NB4 (cell line): ENCODE data around the gene SPNS3.

Source experiments
- DNase-seq: peaks from one replicate; pipeline ENCODE4 v3.0.0; 2010; ENCODE audit warnings: low read depth
- H3K4me3 ChIP-seq: one replicate; pipeline ENCODE4 v1.5.1; 2011; ENCODE audit warnings: mild to moderate bottlenecking, low read depth, low read length, moderate library complexity
- MYC ChIP-seq: IDR thresholded peaks from 2 replicates; pipeline ENCODE4 v1.6.1; 2011; ENCODE audit warnings: low read depth, low read length
- POLR2A ChIP-seq: IDR thresholded peaks from 2 replicates; pipeline ENCODE4 v1.6.1; 2011; ENCODE audit warnings: mild to moderate bottlenecking; ENCODE audit not compliant: insufficient read length; ENCODE audit errors: extremely low read depth
- TF ChIP-seq, protein P1 (sequence below): IDR thresholded peaks from 2 replicates; pipeline ENCODE4 v1.6.1; 2011; ENCODE audit warnings: low read depth, low read length
- TF ChIP-seq, protein P2 (sequence below): IDR thresholded peaks from one replicate; pipeline ENCODE4 v1.5.1; 2012; ENCODE audit warnings: low read depth, low read length

Gene SPNS3

DNA sequence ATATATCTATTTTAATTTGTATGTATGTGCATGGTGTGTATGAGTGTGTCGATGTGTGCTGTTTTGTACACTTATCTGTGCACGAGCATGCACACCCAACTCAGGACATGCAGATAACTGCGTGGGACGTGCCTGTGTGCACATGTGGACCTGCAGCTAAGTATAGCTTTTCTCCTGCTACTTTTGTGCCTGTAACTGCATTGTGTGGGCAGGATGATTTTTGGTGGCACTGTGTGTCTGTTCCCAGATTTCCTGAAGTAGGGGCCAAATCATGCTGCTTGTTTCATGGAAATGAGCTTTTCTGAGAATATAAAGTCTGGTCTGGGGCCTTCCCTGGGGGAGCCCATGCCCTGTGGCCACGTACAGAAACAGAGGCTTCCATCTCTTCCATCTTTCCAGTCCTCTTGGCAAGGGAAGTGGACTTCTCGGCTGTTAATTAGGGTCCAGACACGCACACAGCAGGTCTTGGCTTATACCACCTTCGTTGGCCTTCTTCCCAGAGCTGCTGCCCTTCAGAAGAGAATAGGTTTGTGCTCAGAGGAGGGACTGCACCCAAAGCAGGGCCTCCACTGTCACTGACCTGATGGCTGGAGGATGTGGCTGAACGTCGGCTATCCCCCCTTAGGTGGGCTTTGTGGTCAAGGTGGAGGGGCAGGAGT, 30.2 kb downstream of the SPNS3 start:
- H3K4me3 ChIP-seq, result no peak overlapping the region
- no peak for DNase-seq
- TF ChIP-seq, protein P1, sequence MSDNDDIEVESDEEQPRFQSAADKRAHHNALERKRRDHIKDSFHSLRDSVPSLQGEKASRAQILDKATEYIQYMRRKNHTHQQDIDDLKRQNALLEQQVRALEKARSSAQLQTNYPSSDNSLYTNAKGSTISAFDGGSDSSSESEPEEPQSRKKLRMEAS, result no peak

DNA sequence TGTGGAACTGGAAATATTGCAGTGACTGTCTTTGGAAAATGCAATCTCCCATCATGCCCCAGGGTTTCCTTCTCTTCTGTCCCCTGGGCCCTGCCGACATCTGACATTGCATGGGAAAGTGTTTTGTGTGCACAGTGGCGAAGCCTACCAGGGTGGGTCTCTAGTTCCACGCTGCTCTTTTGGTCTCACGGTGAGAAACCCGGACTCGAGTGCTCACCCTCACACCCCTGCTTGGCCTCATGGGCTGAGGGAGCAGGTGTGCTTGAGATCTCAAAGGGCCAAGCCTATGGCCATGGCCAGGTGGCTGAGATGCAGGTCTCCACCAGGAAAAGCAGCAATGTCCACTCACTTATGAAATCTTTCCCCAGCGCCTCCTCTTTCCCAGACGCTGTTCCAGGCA, 32.0 kb downstream of the SPNS3 start:
- no peak overlapping the region for H3K4me3 ChIP-seq
- TF ChIP-seq POLR2A (no peak), MYC (no peak)
- TF ChIP-seq, protein P1, result no peak
- TF ChIP-seq, protein P2, sequence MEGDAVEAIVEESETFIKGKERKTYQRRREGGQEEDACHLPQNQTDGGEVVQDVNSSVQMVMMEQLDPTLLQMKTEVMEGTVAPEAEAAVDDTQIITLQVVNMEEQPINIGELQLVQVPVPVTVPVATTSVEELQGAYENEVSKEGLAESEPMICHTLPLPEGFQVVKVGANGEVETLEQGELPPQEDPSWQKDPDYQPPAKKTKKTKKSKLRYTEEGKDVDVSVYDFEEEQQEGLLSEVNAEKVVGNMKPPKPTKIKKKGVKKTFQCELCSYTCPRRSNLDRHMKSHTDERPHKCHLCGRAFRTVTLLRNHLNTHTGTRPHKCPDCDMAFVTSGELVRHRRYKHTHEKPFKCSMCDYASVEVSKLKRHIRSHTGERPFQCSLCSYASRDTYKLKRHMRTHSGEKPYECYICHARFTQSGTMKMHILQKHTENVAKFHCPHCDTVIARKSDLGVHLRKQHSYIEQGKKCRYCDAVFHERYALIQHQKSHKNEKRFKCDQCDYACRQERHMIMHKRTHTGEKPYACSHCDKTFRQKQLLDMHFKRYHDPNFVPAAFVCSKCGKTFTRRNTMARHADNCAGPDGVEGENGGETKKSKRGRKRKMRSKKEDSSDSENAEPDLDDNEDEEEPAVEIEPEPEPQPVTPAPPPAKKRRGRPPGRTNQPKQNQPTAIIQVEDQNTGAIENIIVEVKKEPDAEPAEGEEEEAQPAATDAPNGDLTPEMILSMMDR, result no peak
- DNase-seq, result no peak

DNA sequence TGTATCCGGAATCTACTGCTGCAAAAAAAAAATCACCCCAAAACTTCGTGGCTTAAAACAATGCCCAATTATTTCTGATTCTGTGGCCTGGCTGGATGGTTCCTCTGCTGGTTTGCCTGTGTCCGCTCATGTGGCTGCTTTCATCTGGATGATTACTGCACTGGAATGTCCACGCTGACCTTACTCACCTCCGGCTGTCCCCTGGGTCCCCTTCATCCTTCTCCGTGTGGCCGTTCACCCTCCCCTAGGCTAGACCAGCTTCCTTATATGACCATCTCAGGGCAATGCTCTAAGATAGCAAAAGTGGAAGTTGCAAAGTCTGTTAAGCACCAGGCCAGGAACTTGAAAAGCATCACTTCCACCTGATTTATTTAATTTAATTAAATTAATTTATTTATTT, 33.5 kb downstream of the SPNS3 start:
- H3K4me3 ChIP-seq, result no peak overlapping the region
- no peak for DNase-seq
- TF ChIP-seq, protein P1, result no peak
- no peak for TF ChIP-seq POLR2A
- TF ChIP-seq, protein P2, result no peak
- TF ChIP-seq MYC, result no peak

DNA sequence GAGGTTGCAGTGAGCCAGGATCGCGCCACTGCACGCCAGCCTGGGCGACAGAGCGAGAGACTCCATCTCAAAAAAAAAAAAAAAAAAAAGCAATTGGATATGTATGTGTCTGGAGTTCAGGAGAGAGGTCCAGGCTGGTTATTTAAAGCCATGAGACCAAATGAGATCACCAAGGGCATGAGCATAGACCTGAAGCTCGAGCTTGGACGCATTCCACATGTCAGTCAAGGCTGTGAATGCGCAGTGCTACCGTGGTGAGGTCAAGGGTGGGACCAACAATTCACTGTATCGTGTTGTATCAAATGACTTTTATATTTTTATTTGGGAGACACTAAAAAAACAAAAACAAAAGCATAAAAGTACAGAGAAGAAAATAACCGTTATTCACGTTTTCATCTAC, 35.8 kb downstream of the SPNS3 start:
- no peak for DNase-seq
- no peak overlapping the region for H3K4me3 ChIP-seq
- TF ChIP-seq MYC (no peak), POLR2A (no peak)
- TF ChIP-seq, protein P2, result no peak
- TF ChIP-seq, protein P1, result no peak

DNA sequence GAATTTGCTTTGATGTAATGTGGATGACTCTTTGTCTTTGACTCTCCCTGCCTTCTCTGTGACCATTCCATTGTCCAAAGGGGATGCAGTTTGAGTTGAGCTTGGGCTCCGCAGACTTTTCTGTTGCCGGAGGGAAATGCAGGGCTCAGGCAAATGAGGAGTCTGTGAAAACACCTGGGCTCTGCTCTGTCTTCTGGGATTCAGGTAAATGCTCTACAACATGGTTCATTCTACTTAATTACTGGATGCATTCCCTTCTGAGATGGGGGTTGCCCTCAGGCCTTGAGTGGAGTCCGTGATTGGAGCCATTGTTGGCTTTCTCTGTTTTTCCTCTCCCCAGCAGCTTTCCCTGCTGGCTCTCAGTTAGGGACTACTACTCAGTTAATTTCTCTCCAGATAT, 38.5 kb downstream of the SPNS3 start:
- no peak overlapping the region for H3K4me3 ChIP-seq
- TF ChIP-seq, protein P2, result no peak
- TF ChIP-seq POLR2A, result no peak
- no peak for DNase-seq

DNA sequence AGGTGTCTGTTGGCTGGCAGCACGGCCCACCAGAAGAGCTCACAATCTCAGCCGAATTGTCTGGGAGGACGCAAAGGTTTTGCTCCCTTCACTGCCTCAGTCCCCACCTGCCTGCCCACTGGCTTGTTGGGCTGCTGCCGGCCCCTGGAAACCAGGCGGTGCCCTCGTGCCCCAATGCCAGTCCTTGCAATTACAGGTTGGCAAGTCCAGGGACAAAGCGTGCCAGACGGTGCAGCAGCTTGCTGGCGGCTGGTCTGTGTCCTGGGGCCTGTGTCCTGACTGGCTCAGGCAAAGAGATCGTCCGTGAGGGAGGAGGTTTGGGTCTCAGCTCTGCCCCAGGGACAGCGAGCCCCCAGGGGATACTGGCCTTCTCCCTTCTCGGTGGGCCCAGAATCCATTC, 40.4 kb downstream of the SPNS3 start:
- H3K4me3 ChIP-seq, result no peak overlapping the region
- DNase-seq, result no peak
- TF ChIP-seq MYC, result no peak

DNA sequence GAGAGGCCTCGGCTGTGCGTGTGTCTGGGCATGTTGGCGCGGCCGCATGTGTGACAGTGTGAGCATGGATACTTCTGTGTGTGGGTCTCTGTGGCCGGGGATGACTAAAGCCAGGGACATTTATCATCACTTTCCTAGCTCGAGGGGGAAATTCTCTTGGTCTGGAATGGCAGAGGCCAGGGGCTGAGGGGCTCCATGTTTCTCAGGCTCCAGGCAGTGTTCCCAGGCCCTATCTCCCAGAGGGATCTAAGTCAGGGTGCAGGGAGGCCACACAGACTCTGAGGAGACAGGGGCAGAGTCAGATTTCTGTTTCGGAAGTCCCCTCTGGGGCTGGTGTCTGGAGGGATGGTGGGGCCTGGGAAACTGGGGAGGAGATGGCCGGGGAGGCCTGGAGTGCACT, 41.3 kb downstream of the SPNS3 start:
- no peak overlapping the region for H3K4me3 ChIP-seq
- TF ChIP-seq, protein P1, result no peak
- TF ChIP-seq POLR2A (no peak), MYC (no peak)
- TF ChIP-seq, protein P2, result no peak
- DNase-seq, result no peak
